GM12878 (cell line): ENCODE measurements around the gene SLC25A44. TPM values are rescaled to one million over a fixed set of nuclear protein-coding genes. Genes with fewer than 3 reads are reported as not detected.

Experiments used
- ATAC-seq: fragments of 200-7000 bp; cut with Tn5 transposase; 3 replicates; pipeline ENCODE4 v1.9.1; 2020; ENCODE audit warnings: mild to moderate bottlenecking, moderate library complexity
- BruUV-seq: library from RNA; stranded (reverse); fragments of 400-500 nt; replicated peaks from 2 replicates; lab custom pipeline; 2021; lab: Mats Ljungman, UMichigan
- CTCF ChIA-PET: fragments of 300-600 bp; sonication (Branson Sonifier 250); formaldehyde crosslinking; extraction: SDS; loops from one replicate; lab custom pipeline; 2021; ENCODE audit warnings: inconsistent platforms; lab: Yijun Ruan, JAX
- POLR2A ChIA-PET: fragments of 350-600 bp; formaldehyde crosslinking; extraction: SDS; loops from one replicate; lab custom pipeline; 2021; ENCODE audit warnings: inconsistent platforms; lab: Charles Lee
- RAD21 ChIA-PET: fragments of 300-600 bp; sonication (Branson Sonifier 250); formaldehyde crosslinking; loops from one replicate; lab custom pipeline; 2023; ENCODE audit warnings: antibody characterized with exemption; ENCODE audit not compliant: unreplicated experiment; lab: Charles Lee
- SMC1A ChIA-PET: fragments of 300-600 bp; sonication (Branson Sonifier 250); formaldehyde crosslinking; loops from one replicate; lab custom pipeline; 2023; ENCODE audit not compliant: unreplicated experiment, uncharacterized antibody; lab: Charles Lee
- DNase-seq: peaks from one replicate; pipeline ENCODE4 v3.0.0-alpha.2; 2011; ENCODE audit warnings: low read depth, low spot score
- FAIRE-seq: peaks from 3 replicates; lab custom pipeline; 2011; peaks lifted over from hg19 to GRCh38; lab: Jason Lieb, UNC
- H2AFZ ChIP-seq: 2 replicates; pipeline ENCODE4 v1.6.0; 2011; ENCODE audit warnings: low read depth, low read length, control low read depth; ENCODE audit not compliant: control insufficient read depth
- H3K27ac ChIP-seq: 2 replicates; pipeline ENCODE4 v1.5.1; 2011; ENCODE audit warnings: control low read depth; ENCODE audit not compliant: control insufficient read depth, insufficient read depth
- H3K27me3 ChIP-seq, 2 experiments: replicated peaks in 1 of 2; 2 replicates each; pipeline versions ENCODE4 v1.6.0 to v1.6.1; 2011; ENCODE audit warnings: low read length in 1 of 2; ENCODE audit not compliant: control insufficient read depth in 2 of 2, insufficient read depth in 2 of 2
- H3K36me3 ChIP-seq, 2 experiments: 2 replicates each; pipeline ENCODE4 v1.5.1; 2011; ENCODE audit warnings: low read length in 1 of 2; ENCODE audit not compliant: control insufficient read depth in 2 of 2, insufficient read depth in 2 of 2
- H3K4me1 ChIP-seq: 2 replicates; pipeline ENCODE4 v1.6.1; 2011; ENCODE audit warnings: mild to moderate bottlenecking, low read length, moderate library complexity, mixed read lengths; ENCODE audit not compliant: control insufficient read depth, insufficient read depth
- H3K4me2 ChIP-seq: 2 replicates; pipeline ENCODE4 v1.6.0; 2011; ENCODE audit warnings: control low read depth; ENCODE audit not compliant: control insufficient read depth, insufficient read depth
- H3K4me3 ChIP-seq: fragments of 200-600 bp; sonication (generic); 2 replicates; pipeline ENCODE4 v1.5.1; 2016
- H3K79me2 ChIP-seq: 2 replicates; pipeline ENCODE4 v1.6.0; 2011; ENCODE audit warnings: low read length; ENCODE audit not compliant: control insufficient read depth, insufficient read depth
- H3K9ac ChIP-seq: 2 replicates; pipeline ENCODE4 v1.8.0; 2011; ENCODE audit warnings: low read length, control low read depth, mixed read lengths; ENCODE audit not compliant: control insufficient read depth, insufficient read depth
- H3K9me3 ChIP-seq: replicated peaks from 3 replicates; pipeline ENCODE4 v1.5.1; 2011; ENCODE audit warnings: mild to moderate bottlenecking, low read length; ENCODE audit not compliant: control insufficient read depth, insufficient read depth
- H4K20me1 ChIP-seq: 2 replicates; pipeline ENCODE4 v1.6.0; 2011; ENCODE audit not compliant: control insufficient read depth, insufficient read depth
- BMI1 ChIP-seq: fragments of 450-650 bp; IDR thresholded peaks from 2 replicates; pipeline ENCODE4 v1.6.1; 2016; ENCODE audit warnings: mild to moderate bottlenecking, moderate library complexity, borderline replicate concordance
- CBFB ChIP-seq: IDR thresholded peaks from 2 replicates; pipeline ENCODE4 v1.6.1; 2016; ENCODE audit warnings: antibody characterized with exemption, low read depth
- CREB1 ChIP-seq: IDR thresholded peaks from 2 replicates; pipeline ENCODE4 v1.6.1; 2012; ENCODE audit warnings: low read depth, mild to moderate bottlenecking, inconsistent platforms
- EED ChIP-seq: sonication (generic); IDR thresholded peaks from 2 replicates; pipeline ENCODE4 v1.6.1; 2016; ENCODE audit warnings: antibody characterized with exemption, low read depth
- EGR1 ChIP-seq, 2 experiments: IDR thresholded peaks; 1 replicate in 1 of 2; 2 replicates in 1 of 2; pipeline ENCODE4 v1.6.1; 2011 to 2012; ENCODE audit warnings: low read depth in 2 of 2, low read length in 2 of 2, borderline replicate concordance in 1 of 2, mild to moderate bottlenecking in 1 of 2, moderate library complexity in 1 of 2
- ETV6 ChIP-seq, 2 experiments: fragments of 450-650 bp in 1 of 2; IDR thresholded peaks in 1 of 2; conservative IDR thresholded peaks in 1 of 2; 2 replicates each; pipeline ENCODE4 v1.6.1; 2014; ENCODE audit warnings: antibody characterized with exemption in 1 of 2, borderline replicate concordance in 1 of 2, low read depth in 1 of 2, mild to moderate bottlenecking in 1 of 2, moderate library complexity in 1 of 2
- FOXM1 ChIP-seq: IDR thresholded peaks from 2 replicates; pipeline ENCODE4 v1.6.1; 2012; ENCODE audit warnings: low read depth, mild to moderate bottlenecking, inconsistent platforms, low read length, moderate library complexity
- GATAD2B ChIP-seq: fragments of 450-650 bp; conservative IDR thresholded peaks from 2 replicates; pipeline ENCODE4 v1.6.1; 2017; ENCODE audit warnings: low read depth, mild to moderate bottlenecking, moderate library complexity
- IKZF1 ChIP-seq: fragments of 450-650 bp; conservative IDR thresholded peaks from 2 replicates; pipeline ENCODE4 v1.6.1; 2017; ENCODE audit warnings: antibody characterized with exemption, mild to moderate bottlenecking
- IRF4 ChIP-seq: IDR thresholded peaks from 2 replicates; pipeline ENCODE4 v1.6.1; 2011; ENCODE audit warnings: low read depth, low read length
- JUNB ChIP-seq: IDR thresholded peaks from 2 replicates; pipeline ENCODE4 v1.6.1; 2016; ENCODE audit warnings: antibody characterized with exemption, mild to moderate bottlenecking
- MEF2B ChIP-seq: fragments of 450-650 bp; IDR thresholded peaks from 2 replicates; pipeline ENCODE4 v1.6.1; 2018; ENCODE audit warnings: mild to moderate bottlenecking, moderate library complexity; ENCODE audit not compliant: partially characterized antibody, poor library complexity, severe bottlenecking
- MTA2 ChIP-seq: fragments of 450-650 bp; IDR thresholded peaks from 2 replicates; pipeline ENCODE4 v1.6.1; 2016; ENCODE audit warnings: low read depth, mild to moderate bottlenecking, moderate library complexity
- NR2F1 ChIP-seq: fragments of 450-650 bp; conservative IDR thresholded peaks from 2 replicates; pipeline ENCODE4 v1.6.1; 2017; ENCODE audit warnings: mild to moderate bottlenecking
- PAX5 ChIP-seq: IDR thresholded peaks from 2 replicates; pipeline ENCODE4 v1.6.1; 2011; ENCODE audit warnings: low read depth, low read length, borderline replicate concordance
- SREBF2 ChIP-seq: IDR thresholded peaks from 2 replicates; pipeline ENCODE4 v1.6.1; 2012; ENCODE audit warnings: mild to moderate bottlenecking, low read length
- SUPT20H ChIP-seq: IDR thresholded peaks from 2 replicates; pipeline ENCODE4 v1.6.1; 2011; ENCODE audit warnings: low read depth, mild to moderate bottlenecking, low read length, moderate library complexity, borderline replicate concordance; ENCODE audit not compliant: control insufficient read depth
- WGBS: methylation state at CpG from one replicate; pipeline ENCODE4 v1.1.6; 2016; ENCODE audit warnings: low lambda C conversion rate; ENCODE audit not compliant: insufficient replicate concordance, insufficient coverage; ENCODE audit errors: missing lambda C conversion rate; 5-methylcytosine and 5-hydroxymethylcytosine counted together
- in situ Hi-C: fragments of 300-500 bp; cut with MboI; formaldehyde crosslinking; loops from 9 replicates; pipeline ENCODE4 v1.14.3; 2018; ENCODE audit warnings: mixed read lengths
- intact Hi-C: fragments of 100-400 bp; cut with micrococcal nuclease; formaldehyde crosslinking; loops from one replicate; pipeline ENCODE4 v1.14.2; 2022; ENCODE audit not compliant: unreplicated experiment
- polyA plus RNA-seq, 11 experiments: library from polyadenylated mRNA; depleted of rRNA in 4 of 11; unstranded in 6 of 11; stranded (reverse) in 5 of 11; fragments of >200 nt; fragmentation: Nextera tagmentation in 4 of 11; fragmentation: Illumina TruSeq in 1 of 11; extraction: Ambion mirVana in 4 of 11; extraction: Trizol in 1 of 11; gene quantifications; 1 replicate in 1 of 11; 2 replicates in 10 of 11; pipeline versions ENCODE4 v1.2.1 to v1.2.3, GENCODE V29; 2011 to 2016; ENCODE audit warnings: inconsistent platforms in 2 of 11, missing spikeins in 2 of 11, low read depth in 1 of 11
- total RNA-seq, 4 experiments: library from RNA; depleted of rRNA in 3 of 4; stranded (reverse); fragments of >200 nt in 3 of 4; fragmentation: Illumina TruSeq in 1 of 4; extraction: Trizol in 1 of 4; gene quantifications; 2 replicates each; pipeline versions ENCODE4 v1.2.1 to v1.2.3, GENCODE V29; 2013 to 2021
- TF ChIP-seq, protein P1 (sequence below): IDR thresholded peaks from 2 replicates; pipeline ENCODE4 v1.6.1; 2012; ENCODE audit warnings: low read depth, low read length, improper control_type of control experiment
- TF ChIP-seq, protein P2 (sequence below), 3 experiments: IDR thresholded peaks in 2 of 3; conservative IDR thresholded peaks in 1 of 3; 2 replicates each; pipeline ENCODE4 v1.5.1; 2011; ENCODE audit warnings: low read depth in 3 of 3, low read length in 3 of 3, mild to moderate bottlenecking in 3 of 3, control low read depth in 2 of 3, moderate library complexity in 2 of 3, inconsistent platforms in 1 of 3, mixed read lengths in 1 of 3; ENCODE audit not compliant: control insufficient read depth in 2 of 3, insufficient read depth in 1 of 3; ENCODE audit errors: extremely low read depth in 1 of 3
- TF ChIP-seq, protein P3 (sequence below): IDR thresholded peaks from 2 replicates; pipeline ENCODE4 v1.6.1; 2011; ENCODE audit warnings: low read depth, mild to moderate bottlenecking, low read length, moderate library complexity, borderline replicate concordance; ENCODE audit errors: extremely low read depth

Gene SLC25A44
- total and polyA plus RNA-seq, 10 of the 15 experiments (the other 5 are each of a cell fraction or from before 2014, with no cell fraction given) = 7.1 to 43.3 (median 30.4) TPM

DNA sequence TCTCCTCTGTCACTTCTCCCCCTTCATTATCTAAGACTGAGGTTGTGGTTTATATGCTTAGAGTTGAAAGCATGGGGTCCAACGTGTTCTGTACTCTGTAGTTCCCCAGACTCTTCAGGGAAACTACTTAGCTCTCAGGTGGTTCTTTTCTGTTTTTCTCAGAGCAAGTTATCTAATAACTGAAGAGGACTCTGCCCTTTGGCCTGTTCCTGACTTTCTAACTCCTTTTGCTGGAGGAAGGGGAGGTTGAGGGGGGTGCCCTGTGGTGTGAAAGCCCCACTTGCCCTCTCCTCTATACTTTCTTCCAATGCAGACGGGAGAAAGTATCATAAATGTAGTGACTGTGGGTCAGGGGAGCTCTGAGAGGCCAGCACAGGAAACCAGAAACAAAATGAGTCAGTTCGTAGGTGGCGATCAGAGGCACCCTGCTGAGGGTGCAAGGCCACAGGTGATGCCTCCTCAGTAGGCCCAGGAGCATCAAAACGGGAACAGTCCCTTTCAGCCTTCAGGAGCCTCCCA lies 5.0 kb downstream of the SLC25A44 start:
- ChIA-PET RAD21 (interaction anchor here (0.7 to 7.4 kb wide), 10 partner anchors 13 to 102 kb away, joined by 3 to 139 read pairs (median 5); partner anchors contain the start of genes PMF1 and SEMA4A), POLR2A (interaction anchor here (0.5 to 11.8 kb wide), 12 partner anchors 13 to 84 kb away, joined by 3 to 158 read pairs (median 4); partner anchors contain the start of genes PMF1, SEMA4A and SMG5), SMC1A (interaction anchor here (0.6 to 6.5 kb wide), 15 partner anchors 10 to 1081 kb away, joined by 3 to 50 read pairs (median 6); partner anchors contain the start of genes PMF1, SEMA4A and SMG5), CTCF (interaction anchor here (1.1 to 7.2 kb wide), 11 partner anchors 14 to 121 kb away, joined by 3 to 76 read pairs (median 4); partner anchors contain the start of genes PMF1, SEMA4A and SMG5)
- Histone ChIP-seq H2AFZ (no peak overlapping the region), H3K27ac (peak overlapping the region; percentile 69), H3K9me3 (no peaks in the 10 kb centered on the region), H3K4me1 (peaks cover 11% of the 10 kb centered on the region), H3K79me2 (peaks cover 79% of the 10 kb centered on the region), H3K4me2 (peak overlapping the region; percentile 62), H3K9ac (peak overlapping the region; percentile 4; the same call in 1 of the 2 replicates), H3K27me3 (no peaks in the 10 kb centered on the region), H3K4me3 (peak overlapping the region; percentile 50; the same call in 1 of the 2 replicates), H4K20me1 (no peaks in the 10 kb centered on the region), H3K36me3 (peaks cover 8 to 12% of the 10 kb centered on the region in 2 experiments; a peak in 3 of 4 replicates)
- 0% methylated on average over 5 of the region's 5 CpGs for WGBS
- in situ Hi-C loops = no loop called here
- no TSS peak for BruUV-seq
- DNase-seq (peak; percentile 41), ATAC-seq (peak; percentile 80), FAIRE-seq (no peak)
- intact Hi-C loops = loop anchor here (2.0 kb wide), 1 partner anchor 44 kb away; no protein-coding TSS in a partner anchor
- TF ChIP-seq, protein P1, sequence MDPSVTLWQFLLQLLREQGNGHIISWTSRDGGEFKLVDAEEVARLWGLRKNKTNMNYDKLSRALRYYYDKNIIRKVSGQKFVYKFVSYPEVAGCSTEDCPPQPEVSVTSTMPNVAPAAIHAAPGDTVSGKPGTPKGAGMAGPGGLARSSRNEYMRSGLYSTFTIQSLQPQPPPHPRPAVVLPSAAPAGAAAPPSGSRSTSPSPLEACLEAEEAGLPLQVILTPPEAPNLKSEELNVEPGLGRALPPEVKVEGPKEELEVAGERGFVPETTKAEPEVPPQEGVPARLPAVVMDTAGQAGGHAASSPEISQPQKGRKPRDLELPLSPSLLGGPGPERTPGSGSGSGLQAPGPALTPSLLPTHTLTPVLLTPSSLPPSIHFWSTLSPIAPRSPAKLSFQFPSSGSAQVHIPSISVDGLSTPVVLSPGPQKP = no peak
- TF ChIP-seq, protein P2, sequence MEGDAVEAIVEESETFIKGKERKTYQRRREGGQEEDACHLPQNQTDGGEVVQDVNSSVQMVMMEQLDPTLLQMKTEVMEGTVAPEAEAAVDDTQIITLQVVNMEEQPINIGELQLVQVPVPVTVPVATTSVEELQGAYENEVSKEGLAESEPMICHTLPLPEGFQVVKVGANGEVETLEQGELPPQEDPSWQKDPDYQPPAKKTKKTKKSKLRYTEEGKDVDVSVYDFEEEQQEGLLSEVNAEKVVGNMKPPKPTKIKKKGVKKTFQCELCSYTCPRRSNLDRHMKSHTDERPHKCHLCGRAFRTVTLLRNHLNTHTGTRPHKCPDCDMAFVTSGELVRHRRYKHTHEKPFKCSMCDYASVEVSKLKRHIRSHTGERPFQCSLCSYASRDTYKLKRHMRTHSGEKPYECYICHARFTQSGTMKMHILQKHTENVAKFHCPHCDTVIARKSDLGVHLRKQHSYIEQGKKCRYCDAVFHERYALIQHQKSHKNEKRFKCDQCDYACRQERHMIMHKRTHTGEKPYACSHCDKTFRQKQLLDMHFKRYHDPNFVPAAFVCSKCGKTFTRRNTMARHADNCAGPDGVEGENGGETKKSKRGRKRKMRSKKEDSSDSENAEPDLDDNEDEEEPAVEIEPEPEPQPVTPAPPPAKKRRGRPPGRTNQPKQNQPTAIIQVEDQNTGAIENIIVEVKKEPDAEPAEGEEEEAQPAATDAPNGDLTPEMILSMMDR (IDR thresholded peaks at IDR 0.05 in 2 of 3, conservative IDR thresholded peaks at IDR 0.05 in 1 of 3; ENCODE audit: control insufficient read depth in 2 of 3, extremely low read depth in 1 of 3, insufficient read depth in 1 of 3, low read depth in 3 of 3, low read length in 3 of 3) = no peak
- TF ChIP-seq CREB1 (0 out of 2 replicates have a peak, but pooled peaks have one; percentile 9), CBFB (peak; percentile 32; the same call in 1 of the 2 replicates), IRF4 (no peak), JUNB (peak; percentile 63), GATAD2B (peak; percentile 57; the same call in 1 of the 2 replicates), PAX5 (0 out of 2 replicates have a peak, but pooled peaks have one; percentile 13), MEF2B (peak; percentile 78), EGR1 (IDR thresholded peaks at IDR 0.05; ENCODE audit: borderline replicate concordance in 1 of 2, low read depth in 2 of 2, low read length in 2 of 2) (0 out of 3 replicates have a peak, but pooled peaks of 1 of the 2 experiments have one; percentile 11), BMI1 (no peak), EED (peak; percentile 58; the same call in 1 of the 2 replicates), ETV6 (conservative IDR thresholded peaks at IDR 0.05 in 1 of 2, IDR thresholded peaks at IDR 0.05 in 1 of 2; ENCODE audit: borderline replicate concordance in 1 of 2, low read depth in 1 of 2) (peak in 1 of 2 experiments; percentile 47; a peak in 2 of 4 replicates), SREBF2 (no peak), NR2F1 (peak; percentile 76), SUPT20H (no peak), MTA2 (peak; percentile 43; the same call in 1 of the 2 replicates), FOXM1 (0 out of 2 replicates have a peak, but pooled peaks have one; percentile 19), IKZF1 (peak; percentile 62)
- TF ChIP-seq, protein P3, sequence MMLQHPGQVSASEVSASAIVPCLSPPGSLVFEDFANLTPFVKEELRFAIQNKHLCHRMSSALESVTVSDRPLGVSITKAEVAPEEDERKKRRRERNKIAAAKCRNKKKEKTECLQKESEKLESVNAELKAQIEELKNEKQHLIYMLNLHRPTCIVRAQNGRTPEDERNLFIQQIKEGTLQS = no peak
